ENCODE data around the gene SP9. TPM values are rescaled to one million over a fixed set of nuclear protein-coding genes. Genes with fewer than 3 reads are reported as not detected.

Gene SP9
- total and polyA plus RNA-seq, 10 of the 15 experiments (the other 5 are each of a cell fraction or from before 2014, with no cell fraction given), result not detected

DNA sequence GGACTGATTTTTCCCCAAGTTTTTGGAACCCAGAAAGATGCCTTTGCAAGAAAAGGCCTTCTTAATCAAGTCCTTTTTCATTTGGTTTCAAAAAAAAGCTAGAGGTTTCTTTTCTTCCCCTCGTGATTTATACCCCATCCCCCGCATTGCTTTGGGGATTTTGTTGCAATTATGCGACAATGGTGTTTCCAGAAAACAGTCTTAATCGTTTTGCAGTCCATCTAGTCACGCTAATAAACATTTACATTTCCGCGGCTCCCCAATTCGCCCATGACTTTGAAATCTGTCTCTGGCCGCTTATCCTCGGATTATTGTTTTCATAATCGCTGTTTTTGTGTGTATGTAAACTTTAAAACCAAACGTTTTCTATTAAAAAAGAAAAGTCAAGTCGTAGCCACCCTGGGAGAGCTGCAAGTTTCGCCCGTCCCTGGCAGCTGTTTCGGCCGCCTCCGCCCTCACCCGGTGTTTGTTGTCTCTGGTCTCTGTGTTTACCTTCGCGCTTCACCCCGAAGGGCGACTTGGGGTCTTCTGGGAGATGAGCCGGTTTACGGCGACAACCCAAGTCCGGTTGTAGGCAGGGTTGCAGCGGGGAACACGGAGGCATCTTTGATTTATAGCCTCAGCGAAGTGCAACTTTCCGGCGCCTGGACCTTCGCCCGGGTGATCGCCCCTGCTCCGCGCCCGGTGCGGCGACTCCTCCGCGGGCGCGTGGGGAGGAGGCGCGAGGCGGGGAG is 667 bp downstream of the SP9 start:
- Histone ChIP-seq H4K20me1 (ENCODE audit: control insufficient read depth, insufficient read depth) (no peaks in the 10 kb centered on the region), H3K27ac (ENCODE audit: control insufficient read depth, insufficient read depth) (no peak overlapping the region), H3K4me2 (ENCODE audit: control insufficient read depth, insufficient read depth) (peak overlapping the region; percentile 85), H3K9ac (ENCODE audit: control insufficient read depth, insufficient read depth, low read length) (no peak overlapping the region), H3K4me1 (ENCODE audit: control insufficient read depth, insufficient read depth, low read length) (peaks cover 15% of the 10 kb centered on the region), H3K9me3 (replicated peaks; ENCODE audit: control insufficient read depth, insufficient read depth, low read length) (peaks cover 1% of the 10 kb centered on the region; the same call in 2 of the 3 replicates), H2AFZ (ENCODE audit: control insufficient read depth, low read depth, low read length) (no peak overlapping the region; the same call in 1 of the 2 replicates), H3K27me3 (replicated peaks in 1 of 2; ENCODE audit: control insufficient read depth in 2 of 2, insufficient read depth in 2 of 2, low read length in 1 of 2) (peaks cover 26 to 53% of the 10 kb centered on the region in 2 experiments), H3K36me3 (ENCODE audit: control insufficient read depth in 2 of 2, insufficient read depth in 2 of 2, low read length in 1 of 2) (no peaks in the 10 kb centered on the region), H3K4me3 (peak overlapping the region; percentile 56; the same call in 1 of the 2 replicates), H3K79me2 (ENCODE audit: control insufficient read depth, insufficient read depth, low read length) (no peaks in the 10 kb centered on the region)
- DNase-seq (ENCODE audit: low read depth, low spot score) (no peak), ATAC-seq (no peak), FAIRE-seq (no peak)
- ChIA-PET SMC1A (ENCODE audit: uncharacterized antibody, unreplicated experiment) (no interaction called here), RAD21 (ENCODE audit: unreplicated experiment) (no interaction called here), CTCF (no interaction called here), POLR2A (no interaction called here)
- intact Hi-C loops (cut with micrococcal nuclease; ENCODE audit: unreplicated experiment) (loop anchor here (10.0 kb wide), 1 partner anchor 581 kb away; no protein-coding TSS in a partner anchor), in situ Hi-C loops (cut with MboI) (no loop called here)
- no peak for TF ChIP-seq LARP7 (IDR thresholded peaks at IDR 0.05)
- peak; percentile 84; the same call in 1 of the 2 replicates for TF ChIP-seq EZH2 (IDR thresholded peaks at IDR 0.05; ENCODE audit: borderline replicate concordance, control insufficient read depth, low read depth, low read length)
- WGBS (ENCODE audit: insufficient coverage, insufficient replicate concordance, low lambda C conversion rate, missing lambda C conversion rate), result 12% methylated on average over 47 of the region's 47 CpGs
- BruUV-seq (replicated peaks), result no TSS peak

DNA sequence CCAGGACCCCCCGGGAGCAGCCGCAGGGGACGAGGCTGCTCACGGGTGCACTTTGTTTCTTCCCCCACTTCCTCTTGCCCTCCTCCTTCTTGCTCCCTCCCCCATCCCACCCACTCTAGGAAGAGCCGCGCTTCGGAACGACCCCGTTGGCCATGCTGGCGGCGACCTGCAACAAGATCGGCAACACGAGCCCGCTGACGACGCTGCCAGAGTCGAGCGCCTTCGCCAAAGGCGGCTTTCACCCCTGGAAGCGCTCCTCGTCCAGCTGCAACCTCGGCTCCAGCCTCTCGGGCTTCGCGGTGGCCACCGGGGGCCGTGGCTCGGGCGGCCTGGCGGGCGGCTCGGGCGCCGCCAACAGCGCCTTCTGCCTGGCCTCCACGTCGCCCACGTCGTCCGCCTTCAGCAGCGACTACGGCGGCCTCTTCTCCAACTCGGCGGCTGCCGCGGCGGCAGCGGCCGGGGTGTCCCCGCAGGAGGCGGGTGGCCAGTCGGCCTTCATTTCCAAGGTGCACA is 1.3 kb downstream of the SP9 start:
- intact Hi-C loops (cut with micrococcal nuclease; ENCODE audit: unreplicated experiment), result loop anchor here (10.0 kb wide), 1 partner anchor 581 kb away; no protein-coding TSS in a partner anchor
- Histone ChIP-seq H3K4me1 (ENCODE audit: control insufficient read depth, insufficient read depth, low read length) (peaks cover 15% of the 10 kb centered on the region), H4K20me1 (ENCODE audit: control insufficient read depth, insufficient read depth) (no peaks in the 10 kb centered on the region), H3K9me3 (replicated peaks; ENCODE audit: control insufficient read depth, insufficient read depth, low read length) (peaks cover 1% of the 10 kb centered on the region; the same call in 2 of the 3 replicates), H3K4me2 (ENCODE audit: control insufficient read depth, insufficient read depth) (peak overlapping the region; percentile 85), H3K27ac (ENCODE audit: control insufficient read depth, insufficient read depth) (no peak overlapping the region), H3K36me3 (ENCODE audit: control insufficient read depth in 2 of 2, insufficient read depth in 2 of 2, low read length in 1 of 2) (no peaks in the 10 kb centered on the region), H3K4me3 (peak overlapping the region; percentile 56; the same call in 1 of the 2 replicates), H3K27me3 (replicated peaks in 1 of 2; ENCODE audit: control insufficient read depth in 2 of 2, insufficient read depth in 2 of 2, low read length in 1 of 2) (peaks cover 26 to 58% of the 10 kb centered on the region in 2 experiments), H3K9ac (ENCODE audit: control insufficient read depth, insufficient read depth, low read length) (no peak overlapping the region), H2AFZ (ENCODE audit: control insufficient read depth, low read depth, low read length) (peak overlapping the region; percentile 53), H3K79me2 (ENCODE audit: control insufficient read depth, insufficient read depth, low read length) (no peaks in the 10 kb centered on the region)
- BruUV-seq (replicated peaks), result no TSS peak
- in situ Hi-C loops (cut with MboI), result no loop called here
- TF ChIP-seq YY1 (IDR thresholded peaks at IDR 0.05; ENCODE audit: low read depth, low read length), result no peak
- TF ChIP-seq MTA3 (IDR thresholded peaks at IDR 0.05; ENCODE audit: borderline replicate concordance, low read length), result no peak
- TF ChIP-seq IKZF1 (conservative IDR thresholded peaks at IDR 0.05), result 0 out of 2 replicates have a peak, but pooled peaks have one; percentile 24
- ATAC-seq (peak; percentile 7), FAIRE-seq (no peak), DNase-seq (ENCODE audit: low read depth, low spot score) (no peak)
- WGBS (ENCODE audit: insufficient coverage, insufficient replicate concordance, low lambda C conversion rate, missing lambda C conversion rate), result 38% methylated on average over 37 of the region's 54 CpGs
- SMC1A ChIA-PET (ENCODE audit: uncharacterized antibody, unreplicated experiment), result no interaction called here
- RAD21 ChIA-PET (ENCODE audit: unreplicated experiment), result interaction anchor here (0.7 kb wide), 1 partner anchor 933 kb away, joined by 4 read pairs; no protein-coding TSS in a partner anchor
- POLR2A ChIA-PET, result no interaction called here
- CTCF ChIA-PET, result no interaction called here

All from GM12878 (cell line).